HG03139 (cell line): ENCODE measurements around the gene IARS1.

Experiments used
- ATAC-seq: cut with Tn5 transposase; IDR thresholded peaks from one replicate; pipeline ENCODE4 v1.9.1; 2021; ENCODE audit not compliant: unreplicated experiment

Gene IARS1

GRCh38 chr9:92245005-92245797 lies 48.3 kb downstream of the IARS1 start:
- no peak for ATAC-seq
